ENCODE results near the gene CBLC. TPM values are rescaled to one million over a fixed set of nuclear protein-coding genes. Genes with fewer than 3 reads are reported as not detected.
"Not testable (repeated sequence)": the region's sequence is repeated elsewhere in the genome, so short reads cannot be mapped to it uniquely, and the experiment has no call there.

CBLC gene
- total RNA-seq, 2 experiments from 2014 or later: not detected

DNA sequence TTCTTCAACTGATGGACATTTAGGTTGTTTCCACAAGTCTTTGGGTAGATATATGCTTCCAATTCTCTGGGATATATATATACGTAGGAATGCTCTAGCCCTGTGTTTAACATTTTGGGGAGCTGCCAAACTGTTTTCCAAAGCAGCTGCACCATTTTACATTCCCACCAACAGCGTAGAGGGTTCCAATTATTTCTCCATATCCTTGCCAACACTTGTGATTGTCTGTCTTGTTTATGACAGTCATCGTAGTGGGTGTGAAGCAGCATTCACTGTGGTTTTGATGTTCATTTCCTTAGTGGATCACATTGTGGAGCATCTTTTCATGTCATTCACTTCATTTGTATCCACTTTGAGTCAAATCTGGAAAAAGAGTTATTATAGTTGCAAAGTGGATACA, 4.7 kb upstream of the CBLC start:
- ATAC-seq: no peak
- DNase-seq: no peak
- CTCF ChIA-PET: interaction anchor here (1.6 to 16.0 kb wide), 5 partner anchors 11 to 117 kb away, joined by 6 to 474 read pairs (median 43); no protein-coding TSS in a partner anchor
- H3K27ac Mint-ChIP-seq: no peak overlapping the region
- H3K9me3 Mint-ChIP-seq: peaks cover 4% of the 10 kb centered on the region
- peaks cover 13% of the 10 kb centered on the region for H3K4me1 Mint-ChIP-seq (ENCODE audit: low read depth)
- POLR2A ChIA-PET: no interaction called here
- no peak for TF ChIP-seq CTCF (IDR thresholded peaks at IDR 0.05)
- H3K4me3 Mint-ChIP-seq: no peak overlapping the region
- no peaks in the 10 kb centered on the region for H3K27me3 Mint-ChIP-seq
- intact Hi-C loops (cut with micrococcal nuclease): no loop called here
- H3K36me3 Mint-ChIP-seq (ENCODE audit: low read depth): peaks cover 3% of the 10 kb centered on the region

DNA sequence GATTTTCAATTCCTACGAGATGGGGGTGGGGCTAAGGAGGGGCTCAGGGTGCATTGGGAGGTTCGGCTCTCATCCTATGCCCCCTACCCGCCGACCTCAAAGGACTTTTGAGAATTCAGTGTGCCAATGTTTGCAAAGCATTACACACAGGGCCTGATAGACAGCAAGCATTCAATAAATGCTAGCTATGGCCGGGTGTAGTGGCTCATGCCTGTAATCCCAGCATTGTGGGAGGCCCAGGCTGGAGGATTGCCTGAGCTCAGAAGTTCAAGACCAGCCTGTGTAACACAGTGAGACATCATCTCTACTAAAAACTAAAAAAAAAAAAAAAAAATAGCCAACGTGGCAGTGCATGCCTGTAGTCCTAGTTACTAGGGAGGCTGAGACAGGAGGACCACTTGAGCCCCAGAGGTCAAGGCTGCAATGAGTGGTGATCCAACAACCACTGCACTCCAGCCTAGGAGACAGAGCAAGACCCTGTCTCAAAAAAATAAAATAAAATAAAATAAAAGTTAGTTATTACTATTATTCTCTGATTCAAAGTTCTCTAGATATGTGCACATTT, 1.9 kb upstream of the CBLC start:
- ChIA-PET POLR2A (interaction anchor here (1.1 kb wide), 1 partner anchor 52 kb away, joined by 4 read pairs; no protein-coding TSS in a partner anchor), CTCF (interaction anchor here (2.4 to 16.0 kb wide), 2 partner anchors 8 to 50 kb away, joined by 19 to 474 read pairs; no protein-coding TSS in a partner anchor)
- H3K27ac Mint-ChIP-seq: no peak overlapping the region
- no peak overlapping the region for H3K4me3 Mint-ChIP-seq
- no peak for TF ChIP-seq CTCF (IDR thresholded peaks at IDR 0.05)
- ATAC-seq (no peak), DNase-seq (no peak)
- peaks cover 4% of the 10 kb centered on the region for H3K27me3 Mint-ChIP-seq
- no peaks in the 10 kb centered on the region for H3K9me3 Mint-ChIP-seq
- intact Hi-C loops (cut with micrococcal nuclease): no loop called here
- no peaks in the 10 kb centered on the region for H3K36me3 Mint-ChIP-seq (ENCODE audit: low read depth)
- H3K4me1 Mint-ChIP-seq (ENCODE audit: low read depth): peaks cover 1% of the 10 kb centered on the region

DNA sequence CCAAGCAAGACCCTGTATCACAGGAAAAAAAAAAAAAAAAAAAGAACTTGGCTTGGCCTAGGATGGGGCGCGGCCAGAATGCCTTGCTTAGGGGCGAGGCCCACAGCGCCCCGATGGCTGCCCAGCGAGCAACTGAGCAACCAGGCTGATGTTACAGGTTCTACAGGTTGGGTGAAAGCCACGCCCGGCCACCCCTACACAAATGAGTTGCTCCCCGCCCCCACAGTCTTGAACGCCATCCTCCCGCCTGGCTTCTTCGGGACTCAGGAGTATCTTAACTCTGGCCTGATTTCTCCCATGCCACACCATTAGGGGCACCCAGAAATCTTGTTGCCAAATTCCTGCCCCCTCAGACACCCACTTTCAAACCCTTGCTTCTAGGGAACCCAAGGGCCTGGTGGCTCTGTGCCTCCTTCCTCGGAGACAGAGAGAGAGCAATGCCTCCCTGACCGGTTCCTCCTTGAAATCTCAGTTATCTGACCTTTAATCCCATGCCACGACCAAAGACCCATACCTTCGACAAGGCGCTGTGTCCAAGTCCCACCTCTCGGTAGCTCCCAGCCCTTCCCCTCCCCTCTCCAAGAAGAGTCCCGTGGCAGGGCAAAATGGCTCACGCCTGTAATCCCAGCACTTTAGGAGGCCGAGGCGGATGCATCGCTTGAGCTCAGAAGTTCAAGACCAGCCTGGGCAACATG, 1.1 kb upstream of the CBLC start:
- no peak overlapping the region for H3K27ac Mint-ChIP-seq
- POLR2A ChIA-PET: no interaction called here
- CTCF ChIA-PET: interaction anchor here (1.0 to 16.0 kb wide), 3 partner anchors 8 to 52 kb away, joined by 8 to 474 read pairs (median 19); no protein-coding TSS in a partner anchor
- no peak for TF ChIP-seq CTCF (IDR thresholded peaks at IDR 0.05)
- peaks cover 4% of the 10 kb centered on the region for H3K27me3 Mint-ChIP-seq
- DNase-seq: no peak
- no peak for ATAC-seq
- intact Hi-C loops (cut with micrococcal nuclease): no loop called here
- H3K4me3 Mint-ChIP-seq: no peak overlapping the region
- no peaks in the 10 kb centered on the region for H3K36me3 Mint-ChIP-seq (ENCODE audit: low read depth)
- H3K4me1 Mint-ChIP-seq (ENCODE audit: low read depth): no peaks in the 10 kb centered on the region
- no peaks in the 10 kb centered on the region for H3K9me3 Mint-ChIP-seq

GRCh38 chr19:44779150-44779549, 1.5 kb downstream of the CBLC start:
- intact Hi-C loops (cut with micrococcal nuclease): no loop called here
- POLR2A ChIA-PET: no interaction called here
- CTCF ChIA-PET: interaction anchor here (1.8 kb wide), 1 partner anchor 56 kb away, joined by 7 read pairs; no protein-coding TSS in a partner anchor
- H3K9me3 Mint-ChIP-seq: no peaks in the 10 kb centered on the region
- no peaks in the 10 kb centered on the region for H3K36me3 Mint-ChIP-seq (ENCODE audit: low read depth)
- DNase-seq: no peak
- H3K4me1 Mint-ChIP-seq (ENCODE audit: low read depth): peaks cover under 1% of the 10 kb centered on the region
- no peak for ATAC-seq
- no peak overlapping the region for H3K27ac Mint-ChIP-seq
- H3K27me3 Mint-ChIP-seq: peaks cover 4% of the 10 kb centered on the region
- TF ChIP-seq CTCF (IDR thresholded peaks at IDR 0.05): no peak
- H3K4me3 Mint-ChIP-seq: no peak overlapping the region

DNA sequence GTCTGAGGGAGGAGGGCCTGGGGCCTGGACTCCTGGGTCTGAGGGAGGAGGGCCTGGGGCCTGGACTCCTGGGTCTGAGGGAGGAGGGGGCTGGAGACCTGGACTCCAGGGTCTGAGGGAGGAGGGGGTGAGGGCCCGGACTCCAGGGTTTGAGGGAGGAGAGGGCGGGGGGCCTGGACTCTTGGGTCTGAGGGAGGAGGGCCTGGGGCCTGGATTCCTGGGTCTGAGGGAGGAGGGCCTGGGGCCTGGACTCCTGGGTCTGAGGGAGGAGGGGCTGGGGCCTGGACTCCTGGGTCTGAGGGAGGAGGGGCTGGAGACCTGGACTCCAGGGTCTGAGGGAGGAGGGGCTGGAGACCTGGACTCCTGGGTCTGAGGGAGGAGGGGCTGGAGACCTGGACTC, 4.0 kb downstream of the CBLC start:
- intact Hi-C loops (cut with micrococcal nuclease); DNase-seq; POLR2A ChIA-PET; H3K36me3 Mint-ChIP-seq (ENCODE audit: low read depth); H3K27ac Mint-ChIP-seq; H3K9me3 Mint-ChIP-seq; H3K4me3 Mint-ChIP-seq; H3K27me3 Mint-ChIP-seq; H3K4me1 Mint-ChIP-seq (ENCODE audit: low read depth); ATAC-seq: not testable (repeated sequence)
- CTCF ChIA-PET: interaction anchor here (1.0 kb wide), 1 partner anchor 49 kb away, joined by 3 read pairs; no protein-coding TSS in a partner anchor
